Astrocyte of the cerebellum (primary cell): ENCODE data around the gene KRT79.

Experiments used
- DNase-seq: peaks from one replicate; pipeline ENCODE4 v3.0.0-alpha.2; 2011; ENCODE audit warnings: low read depth
- H3K4me3 ChIP-seq: 2 replicates; pipeline ENCODE4 v1.5.1; 2011; ENCODE audit warnings: mild to moderate bottlenecking, low read depth, low read length, moderate library complexity
- in situ Hi-C: cut with HindIII; loops from 2 replicates; pipeline ENCODE4 v1.10.0; 2017; ENCODE audit warnings: low sequenced_read_pairs
- TF ChIP-seq, protein P1 (sequence below): IDR thresholded peaks from 2 replicates; pipeline ENCODE4 v1.5.1; 2012; ENCODE audit warnings: low read length, low read depth, moderate library complexity, mild to moderate bottlenecking; ENCODE audit errors: missing control alignments

Gene KRT79

DNA sequence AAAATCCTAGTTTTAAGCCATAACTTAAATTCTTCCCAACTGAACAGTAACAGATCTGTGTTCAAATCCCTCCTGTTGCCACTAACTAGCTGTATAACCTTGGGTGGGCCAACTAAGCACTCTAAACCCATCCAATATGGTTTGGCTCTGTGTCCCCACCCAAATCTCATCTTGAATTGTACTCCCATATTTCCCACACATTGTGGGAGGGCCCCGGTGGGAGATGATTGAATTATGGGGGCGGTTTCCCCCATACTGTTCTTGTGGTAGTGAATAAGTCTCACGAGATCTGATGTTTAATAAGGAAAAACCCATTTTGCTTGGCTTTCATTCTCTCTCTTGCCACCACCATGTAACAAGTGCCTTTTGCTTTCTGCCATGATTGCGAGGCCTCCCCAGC is 18.9 kb downstream of the KRT79 start:
- TF ChIP-seq, protein P1, sequence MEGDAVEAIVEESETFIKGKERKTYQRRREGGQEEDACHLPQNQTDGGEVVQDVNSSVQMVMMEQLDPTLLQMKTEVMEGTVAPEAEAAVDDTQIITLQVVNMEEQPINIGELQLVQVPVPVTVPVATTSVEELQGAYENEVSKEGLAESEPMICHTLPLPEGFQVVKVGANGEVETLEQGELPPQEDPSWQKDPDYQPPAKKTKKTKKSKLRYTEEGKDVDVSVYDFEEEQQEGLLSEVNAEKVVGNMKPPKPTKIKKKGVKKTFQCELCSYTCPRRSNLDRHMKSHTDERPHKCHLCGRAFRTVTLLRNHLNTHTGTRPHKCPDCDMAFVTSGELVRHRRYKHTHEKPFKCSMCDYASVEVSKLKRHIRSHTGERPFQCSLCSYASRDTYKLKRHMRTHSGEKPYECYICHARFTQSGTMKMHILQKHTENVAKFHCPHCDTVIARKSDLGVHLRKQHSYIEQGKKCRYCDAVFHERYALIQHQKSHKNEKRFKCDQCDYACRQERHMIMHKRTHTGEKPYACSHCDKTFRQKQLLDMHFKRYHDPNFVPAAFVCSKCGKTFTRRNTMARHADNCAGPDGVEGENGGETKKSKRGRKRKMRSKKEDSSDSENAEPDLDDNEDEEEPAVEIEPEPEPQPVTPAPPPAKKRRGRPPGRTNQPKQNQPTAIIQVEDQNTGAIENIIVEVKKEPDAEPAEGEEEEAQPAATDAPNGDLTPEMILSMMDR = no peak

DNA sequence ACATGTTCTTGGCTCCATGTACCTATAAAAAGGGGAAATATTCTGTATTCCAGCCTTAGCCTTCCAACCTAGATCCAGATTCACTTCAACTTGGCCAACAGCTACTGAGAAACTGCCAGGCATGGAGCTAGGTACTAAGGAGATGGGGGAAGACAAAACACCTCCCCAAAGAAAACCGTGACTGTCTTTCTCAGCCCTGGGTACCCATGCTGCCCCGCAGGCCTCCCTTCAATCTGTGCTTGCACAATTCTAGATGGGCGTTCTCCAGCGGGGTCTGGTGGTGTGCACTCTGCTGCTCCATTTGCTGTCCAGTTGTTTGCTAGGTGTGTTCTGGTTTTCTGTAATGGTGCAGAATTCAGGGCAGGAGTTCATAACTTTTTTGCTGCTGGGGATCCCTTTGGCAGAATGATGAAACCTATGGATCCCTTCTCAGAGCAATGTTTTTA is 19.4 kb downstream of the KRT79 start:
- DNase-seq = no peak
- H3K4me3 ChIP-seq = no peak overlapping the region
- in situ Hi-C loops = no loop called here
- TF ChIP-seq, protein P1 = no peak

More for the DNA sequence above, 18.9 kb downstream of the KRT79 start:
- in situ Hi-C loops = no loop called here
- H3K4me3 ChIP-seq = no peak overlapping the region
- DNase-seq = no peak

DNA sequence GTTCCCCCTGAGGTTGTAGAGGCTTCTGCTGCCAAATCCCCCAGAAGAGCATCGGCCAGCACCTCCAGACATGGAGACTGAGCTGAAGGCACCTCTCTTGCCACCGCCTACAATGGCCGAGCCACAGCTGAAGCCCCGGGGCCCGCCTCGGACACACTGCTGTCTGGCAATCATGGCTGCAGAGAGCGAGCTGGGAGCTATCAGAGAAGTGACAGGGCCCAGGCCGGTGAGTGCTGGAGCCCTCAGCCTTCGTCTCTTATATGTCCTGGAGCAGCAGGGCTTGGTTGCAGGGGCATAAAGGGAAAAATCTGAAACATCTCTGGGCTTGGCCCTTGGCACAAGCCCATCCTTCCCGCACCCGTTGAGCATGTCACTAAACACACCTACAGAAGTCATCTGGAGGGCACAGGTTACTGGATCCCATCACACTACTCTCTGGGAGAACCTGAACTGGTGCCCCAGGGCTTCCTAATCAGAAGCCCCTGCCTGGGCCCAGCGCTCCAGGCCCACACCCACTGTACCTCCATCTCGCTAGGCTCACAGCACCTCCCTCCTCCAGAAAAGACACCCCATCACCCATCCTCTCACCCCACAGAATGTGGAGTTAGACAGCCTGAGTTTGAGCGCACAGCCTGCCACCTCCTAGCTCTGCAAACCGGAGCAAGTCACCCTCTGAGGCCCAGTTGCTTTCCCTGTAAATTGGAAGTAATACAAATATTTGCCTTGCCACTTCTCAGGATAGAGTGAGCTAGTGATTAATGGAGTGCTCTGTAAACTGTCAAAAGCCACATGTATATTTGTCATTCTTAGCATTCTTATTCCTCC is 20.0 kb downstream of the KRT79 start, which contains the start of gene KRT4:
TSS of gene KRT4 (minus strand) at position 232 of the 825 bp plus-strand sequence. CDS start at position 174, 58 bp downstream.
- DNase-seq = no peak
- no peak within 1 kb of the TSS for H3K4me3 ChIP-seq
- TF ChIP-seq, protein P1 = no peak
- in situ Hi-C loops = no loop called here

DNA sequence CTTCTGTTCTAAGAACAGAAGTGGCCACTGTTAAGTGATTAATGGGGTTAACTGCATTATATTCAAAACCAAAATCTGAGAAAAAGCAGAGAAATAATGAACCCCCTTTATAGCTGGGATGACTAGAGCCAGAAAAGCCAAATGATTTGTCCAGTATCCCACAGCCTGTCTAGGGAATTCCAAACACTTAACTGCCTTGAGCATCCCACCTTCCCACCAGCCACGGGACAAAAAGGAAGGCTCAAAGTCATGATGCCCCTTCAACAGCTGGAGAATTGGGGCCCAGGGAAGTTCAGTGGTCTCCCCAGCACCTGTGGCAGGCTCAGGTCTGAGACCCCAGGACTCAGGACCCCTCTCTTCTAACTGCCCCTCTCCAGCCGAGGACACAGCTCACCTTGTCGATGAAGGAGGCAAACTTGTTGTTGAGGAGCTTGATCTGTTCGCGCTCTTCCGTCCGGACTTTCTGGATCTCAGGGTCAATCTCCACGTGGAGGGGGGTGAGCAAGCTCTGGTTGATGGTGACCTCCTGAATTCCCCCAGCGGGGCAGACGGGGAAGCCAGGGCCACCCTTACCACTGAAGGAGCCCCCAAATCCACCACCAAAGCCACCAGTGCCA is 20.8 kb downstream of the KRT79 start:
- TF ChIP-seq, protein P1 = no peak
- DNase-seq = no peak
- no peak overlapping the region for H3K4me3 ChIP-seq
- in situ Hi-C loops = no loop called here

DNA sequence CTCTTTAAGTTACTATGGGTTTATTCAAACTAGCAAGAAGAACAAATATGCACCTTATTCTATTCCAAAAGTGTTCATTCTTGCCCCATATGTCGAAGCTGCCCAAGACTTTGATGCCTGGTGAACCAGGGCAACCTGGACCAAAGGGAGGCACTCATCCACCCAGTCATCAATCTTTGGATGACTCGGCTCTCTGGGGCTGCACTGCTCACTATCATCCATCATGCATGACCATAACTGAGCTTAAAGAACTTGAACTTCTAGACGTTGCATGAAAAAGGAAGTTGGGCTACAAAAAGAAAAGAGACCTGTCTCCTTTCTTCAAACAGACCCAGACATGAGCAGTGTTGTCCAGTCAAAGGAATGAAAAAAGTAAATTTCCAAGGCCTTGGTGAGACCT is 21.4 kb downstream of the KRT79 start:
- TF ChIP-seq, protein P1 = no peak
- in situ Hi-C loops = no loop called here
- no peak overlapping the region for H3K4me3 ChIP-seq
- no peak for DNase-seq

DNA sequence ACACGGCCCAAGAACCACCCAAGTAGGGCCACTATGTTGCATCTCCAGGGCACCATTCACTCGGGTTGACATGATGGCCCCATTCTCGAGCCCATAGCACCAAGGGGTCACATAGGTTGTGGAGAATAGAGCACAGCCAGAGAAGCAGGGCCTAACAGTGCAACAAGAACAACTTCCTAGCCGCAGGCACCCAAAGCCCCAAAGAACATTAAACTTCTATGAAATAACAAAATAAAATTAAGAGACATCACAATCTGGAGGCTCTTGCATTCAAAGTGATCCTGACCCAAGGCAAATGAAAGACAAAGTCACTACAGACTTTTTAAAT is 22.1 kb downstream of the KRT79 start:
- in situ Hi-C loops = no loop called here
- no peak overlapping the region for H3K4me3 ChIP-seq
- DNase-seq = no peak
- TF ChIP-seq, protein P1 = no peak
